HG03442 (cell line): ENCODE results near the gene PALLD.

Experiments used
- ATAC-seq: cut with Tn5 transposase; IDR thresholded peaks from one replicate; pipeline ENCODE4 v1.9.1; 2021; ENCODE audit warnings: mild to moderate bottlenecking, moderate library complexity; ENCODE audit not compliant: unreplicated experiment

PALLD gene

DNA sequence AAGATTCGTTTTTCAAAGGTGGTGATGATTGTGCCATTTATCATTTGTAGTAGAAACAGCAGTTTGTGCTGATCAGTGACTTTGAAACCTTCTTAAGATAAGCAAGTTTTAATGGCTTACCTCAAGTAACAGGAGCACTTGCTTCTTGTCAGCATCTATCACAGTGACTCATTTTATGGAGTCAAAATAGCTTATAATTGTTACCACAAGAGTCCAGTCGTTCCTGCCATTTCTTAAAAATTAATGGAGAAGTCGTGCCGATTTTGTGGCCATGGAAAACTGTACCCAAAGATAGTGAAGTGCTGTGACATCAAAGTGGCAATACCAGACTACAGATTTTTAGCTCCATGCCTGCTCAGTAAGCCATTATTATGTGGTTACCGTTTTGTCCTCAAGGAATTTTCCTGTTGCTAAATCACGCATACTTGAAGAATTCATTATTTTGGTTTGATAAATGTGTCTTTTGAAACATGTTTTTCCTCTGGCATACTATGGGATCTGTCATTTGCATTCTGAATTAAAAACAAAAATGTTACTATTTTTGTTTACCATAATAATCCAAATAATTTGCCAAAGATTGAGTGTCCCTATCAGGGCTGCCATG lies 383.3 kb downstream of the PALLD start:
- no peak for ATAC-seq

DNA sequence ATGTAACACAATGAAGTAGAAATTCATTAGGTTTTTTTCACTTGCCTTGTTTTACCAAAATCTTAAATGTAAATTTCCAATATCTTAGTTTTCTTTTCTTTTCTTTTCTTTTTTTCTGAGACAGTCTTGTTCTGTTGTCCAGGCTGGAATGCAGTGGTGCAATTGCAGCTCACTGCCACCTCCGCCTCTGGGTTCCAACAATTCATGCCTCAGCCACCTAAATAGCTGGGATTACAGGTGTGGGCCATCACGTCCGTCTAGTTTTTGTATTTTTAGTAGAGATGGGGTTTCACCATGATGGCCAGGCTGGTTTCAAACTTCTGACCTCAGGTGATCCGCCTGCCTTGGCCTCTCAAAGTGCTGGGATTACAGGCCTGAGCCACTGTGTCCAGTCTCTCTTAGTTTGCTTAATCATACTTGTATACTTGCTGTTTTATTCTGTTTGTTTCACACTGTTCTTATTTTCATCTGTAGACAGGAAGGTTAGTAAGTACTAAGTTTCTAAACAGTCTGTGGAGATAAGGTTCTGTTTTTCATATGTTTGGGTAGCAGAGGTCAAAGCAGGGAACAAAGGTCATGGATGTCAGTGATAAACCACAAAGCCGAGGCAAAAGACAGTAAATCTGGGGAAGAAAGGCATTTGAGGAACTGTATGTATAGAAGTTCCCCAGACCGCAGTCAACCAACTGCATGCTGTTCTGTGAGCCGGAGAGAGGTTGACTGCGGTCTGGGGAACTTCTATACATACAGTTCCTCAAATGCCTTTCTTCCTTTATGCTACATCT lies 384.2 kb downstream of the PALLD start:
- peak; percentile 67 for ATAC-seq

- ATAC-seq: no peak
Observed at GRCh38 chr4:168881781-168882420, 385.0 kb downstream of the PALLD start.

DNA sequence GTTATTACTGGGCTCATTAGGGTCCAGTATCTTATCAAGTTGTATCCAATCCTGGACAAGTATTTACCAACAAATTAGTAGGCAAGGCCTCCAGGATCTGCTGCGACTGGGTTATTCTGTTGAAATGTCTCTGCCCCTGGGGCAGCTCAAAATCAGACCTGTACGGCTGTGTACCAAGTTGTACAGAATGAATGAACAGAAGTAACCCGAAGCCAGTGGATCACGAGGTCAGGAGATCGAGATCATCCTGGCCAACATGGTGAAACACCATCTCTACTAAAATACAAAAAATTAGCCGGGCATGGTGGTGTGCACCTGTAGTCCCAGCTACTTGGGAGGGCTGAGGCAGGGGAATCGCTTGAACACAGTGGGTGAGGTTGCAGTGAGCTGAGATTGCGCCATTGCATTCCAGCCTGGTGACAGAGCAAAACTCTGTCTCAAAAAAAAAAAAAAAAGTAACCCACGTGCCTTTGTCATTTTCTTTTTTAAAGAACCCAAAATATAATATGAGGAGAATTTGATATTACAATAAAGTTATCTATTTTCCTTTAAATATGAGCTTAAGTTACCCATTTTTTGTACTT lies 385.9 kb downstream of the PALLD start:
- no peak for ATAC-seq

DNA sequence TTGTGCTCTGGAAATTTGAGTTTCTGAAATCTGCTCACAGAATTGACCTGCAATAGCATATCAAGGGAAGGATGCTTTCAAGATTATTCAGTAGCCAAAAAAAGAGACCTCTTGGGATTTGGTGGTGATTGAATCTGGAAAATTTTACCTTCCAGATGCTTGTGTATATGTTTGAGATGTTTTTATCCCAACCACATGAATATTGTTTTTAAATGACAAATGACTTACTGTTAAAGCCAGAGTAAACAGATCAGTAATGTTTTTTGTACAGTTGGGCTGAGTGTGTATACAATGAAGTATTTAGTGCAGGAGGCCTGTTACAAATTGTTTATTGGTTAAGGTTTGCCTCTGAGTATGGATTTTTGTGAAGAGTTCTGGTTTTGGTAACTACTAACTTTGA lies 386.7 kb downstream of the PALLD start:
- no peak for ATAC-seq

- no peak for ATAC-seq
Observed at GRCh38 chr4:168884251-168885124, 387.6 kb downstream of the PALLD start.

GRCh38 chr4:168885400-168885799 lies 388.5 kb downstream of the PALLD start:
- ATAC-seq: no peak

DNA sequence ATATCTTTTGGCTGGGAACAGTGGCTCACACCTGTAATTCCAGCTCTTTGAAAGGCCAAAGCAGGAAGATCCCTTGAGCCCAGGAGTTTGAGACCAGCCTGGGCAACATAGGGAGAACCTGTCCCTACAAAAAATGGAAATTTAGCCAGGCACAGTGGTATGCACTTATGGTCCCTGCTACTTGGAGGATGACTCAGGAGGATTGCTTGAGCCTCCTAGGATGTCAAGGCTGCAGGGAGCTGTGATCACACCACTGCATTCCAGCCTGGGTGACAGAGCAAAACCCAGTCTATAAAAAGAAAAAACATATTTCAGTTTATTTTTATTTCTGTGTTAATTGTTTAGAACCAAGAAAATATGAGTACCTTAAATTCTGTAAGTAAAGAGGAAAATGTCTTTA lies 389.5 kb downstream of the PALLD start:
- no peak for ATAC-seq

DNA sequence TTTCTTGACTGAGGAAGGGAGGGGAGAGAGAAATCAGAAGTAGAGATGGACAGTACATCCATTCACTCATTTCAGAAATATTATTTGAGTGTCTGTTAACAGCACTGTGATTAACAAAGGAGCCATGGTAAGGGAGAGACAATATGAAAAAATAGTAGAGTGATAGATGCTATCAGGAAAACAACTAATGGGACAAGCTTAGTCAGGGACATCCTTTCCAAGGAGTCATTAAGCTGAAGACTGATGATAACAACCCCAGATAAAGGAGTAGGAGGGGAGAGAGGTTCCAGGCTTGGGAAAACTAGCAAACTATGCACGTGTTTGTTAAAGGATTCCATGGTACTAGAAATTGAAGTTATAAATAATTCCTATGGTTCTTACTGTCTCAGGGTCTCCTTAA lies 391.0 kb downstream of the PALLD start:
- no peak for ATAC-seq

DNA sequence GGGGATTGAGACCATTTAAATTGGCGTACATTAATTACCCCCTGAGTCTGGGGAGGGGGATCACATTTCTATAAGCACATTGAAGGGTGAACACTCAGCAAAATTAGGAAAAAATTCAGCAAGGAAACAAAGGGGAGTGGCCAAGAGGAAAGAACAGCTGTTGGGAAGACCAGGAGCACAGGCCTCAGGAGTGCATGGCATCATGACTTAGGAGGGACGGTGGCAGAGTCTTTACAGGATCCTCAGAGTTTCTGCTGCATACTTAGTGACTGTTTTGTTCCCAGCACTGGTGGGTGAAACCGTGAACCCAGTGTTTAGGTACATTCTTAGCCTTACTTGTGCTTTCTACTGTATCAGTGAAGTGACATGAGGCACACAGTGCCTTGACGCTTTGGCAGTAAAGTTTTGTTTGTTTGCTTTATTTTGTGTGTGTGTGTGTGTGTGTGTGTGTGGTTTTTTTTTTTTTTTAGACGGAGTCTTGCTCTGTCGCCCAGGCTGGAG lies 391.9 kb downstream of the PALLD start:
- no peak for ATAC-seq

GRCh38 chr4:168891086-168891485 lies 394.2 kb downstream of the PALLD start:
- ATAC-seq: no peak

DNA sequence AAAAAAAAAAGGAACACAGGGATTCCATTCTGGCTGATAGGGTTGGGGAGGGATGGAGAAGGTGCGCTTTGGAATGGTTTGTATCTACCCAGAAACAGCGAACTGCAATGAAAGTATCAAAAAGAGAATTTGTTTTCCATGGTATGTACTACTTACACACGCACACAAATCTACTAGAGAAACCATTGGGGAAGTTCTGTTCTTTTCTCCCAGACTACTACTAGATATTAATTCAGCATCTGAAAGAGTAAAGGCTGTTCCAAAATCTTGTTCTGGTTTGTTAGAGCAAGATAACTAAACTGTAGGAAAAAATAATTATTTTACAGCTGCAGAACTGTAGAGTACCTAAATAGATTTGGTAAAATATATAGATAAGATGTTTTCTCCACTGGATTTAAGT lies 394.8 kb downstream of the PALLD start:
- no peak for ATAC-seq

- no peak for ATAC-seq
Observed at GRCh38 chr4:168892475-168892874, 395.6 kb downstream of the PALLD start.

DNA sequence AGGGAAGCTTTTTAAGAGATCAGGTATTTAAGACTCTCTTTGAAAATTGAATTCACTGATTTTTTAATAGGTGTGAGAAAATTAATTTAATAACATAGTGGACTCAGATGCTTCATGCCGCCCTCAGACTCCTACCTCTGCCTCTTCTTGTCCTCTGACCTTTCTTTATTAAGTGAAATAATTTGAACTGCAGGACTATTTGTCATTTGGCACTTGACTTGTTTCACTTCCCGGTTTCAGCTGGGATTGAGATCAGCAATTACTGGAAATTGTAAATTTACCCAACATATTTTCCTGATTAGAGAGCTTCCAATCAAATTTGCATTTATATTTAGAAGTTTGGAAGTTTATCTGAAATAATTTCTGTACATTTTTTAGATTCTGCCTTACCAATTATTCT lies 396.4 kb downstream of the PALLD start:
- ATAC-seq: no peak

DNA sequence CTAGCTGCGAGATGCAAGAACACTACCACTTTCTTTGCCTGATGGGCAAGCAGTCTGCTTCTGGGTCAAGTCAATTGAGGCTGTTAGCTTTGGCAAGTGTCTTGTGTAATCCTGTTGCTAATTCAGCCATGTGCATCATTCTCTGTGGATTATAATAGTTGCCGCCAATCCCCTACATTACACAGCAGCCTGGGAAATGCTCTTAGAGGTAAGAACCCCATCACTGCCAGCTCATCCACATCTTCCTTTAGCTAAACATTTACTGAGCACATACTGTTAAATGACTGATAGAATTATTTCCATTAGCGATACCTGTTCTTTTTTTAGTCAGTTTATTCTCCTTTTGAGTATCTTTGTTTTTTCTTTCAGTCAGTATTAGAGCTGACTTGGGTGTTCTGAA lies 397.0 kb downstream of the PALLD start:
- ATAC-seq: no peak

GRCh38 chr4:168900080-168900479 lies 403.2 kb downstream of the PALLD start:
- no peak for ATAC-seq

GRCh38 chr4:168907119-168907698 lies 410.4 kb downstream of the PALLD start:
- no peak for ATAC-seq

DNA sequence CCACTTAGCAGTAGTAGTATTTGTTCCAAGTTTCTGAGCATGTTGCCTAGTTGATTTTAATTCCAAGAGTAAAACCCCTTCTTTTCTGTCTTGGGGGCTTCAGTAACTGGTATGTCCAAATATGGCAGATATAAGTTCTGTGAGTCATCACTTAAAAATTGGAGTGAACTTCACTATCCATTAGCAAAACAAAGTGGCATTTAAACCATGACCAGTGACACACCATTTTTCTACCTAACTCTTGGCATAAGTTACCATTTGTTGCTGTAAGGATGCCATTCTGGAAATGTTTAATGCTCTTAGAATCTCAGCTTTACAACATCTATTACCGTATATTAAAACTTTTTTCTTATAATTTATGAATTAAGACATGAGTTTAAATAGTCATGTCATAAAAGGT lies 411.2 kb downstream of the PALLD start:
- no peak for ATAC-seq

DNA sequence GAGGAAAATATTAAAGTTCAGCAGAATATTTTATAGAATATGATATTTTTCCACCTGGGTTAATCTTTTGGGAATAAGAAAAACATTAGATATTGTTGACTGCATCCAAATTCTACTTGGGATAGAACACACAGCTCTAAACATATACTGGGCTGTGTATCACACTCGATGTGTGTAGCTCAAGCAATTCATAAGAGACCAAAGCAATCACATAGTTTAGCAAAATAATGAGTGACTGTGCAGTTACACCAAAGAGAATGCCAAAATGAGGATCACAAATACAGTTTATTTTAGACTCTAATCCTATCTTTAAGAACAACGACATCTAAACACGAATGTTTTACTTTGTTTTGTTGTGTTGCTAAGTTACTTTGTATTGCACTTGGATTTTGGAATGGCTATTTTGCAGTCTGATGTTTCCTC lies 412.0 kb downstream of the PALLD start:
- ATAC-seq: no peak

GRCh38 chr4:168914095-168914494 lies 417.2 kb downstream of the PALLD start:
- ATAC-seq: no peak
